Activated CD8-positive, alpha-beta memory T cell treated with anti-CD3 and anti-CD28 coated beads, Interleukin-2, amount 50 U/mL, for 1 hour (primary cell): Measurements from ENCODE around the gene CEP97.
"Not testable (repeated sequence)": the region's sequence is repeated elsewhere in the genome, so short reads cannot be mapped to it uniquely, and the experiment has no call there.

ENCODE experiments used
- DNase-seq: peaks from one replicate; pipeline ENCODE4 v3.0.0-alpha.2; 2020; ENCODE audit errors: extremely low read depth

Gene CEP97

DNA sequence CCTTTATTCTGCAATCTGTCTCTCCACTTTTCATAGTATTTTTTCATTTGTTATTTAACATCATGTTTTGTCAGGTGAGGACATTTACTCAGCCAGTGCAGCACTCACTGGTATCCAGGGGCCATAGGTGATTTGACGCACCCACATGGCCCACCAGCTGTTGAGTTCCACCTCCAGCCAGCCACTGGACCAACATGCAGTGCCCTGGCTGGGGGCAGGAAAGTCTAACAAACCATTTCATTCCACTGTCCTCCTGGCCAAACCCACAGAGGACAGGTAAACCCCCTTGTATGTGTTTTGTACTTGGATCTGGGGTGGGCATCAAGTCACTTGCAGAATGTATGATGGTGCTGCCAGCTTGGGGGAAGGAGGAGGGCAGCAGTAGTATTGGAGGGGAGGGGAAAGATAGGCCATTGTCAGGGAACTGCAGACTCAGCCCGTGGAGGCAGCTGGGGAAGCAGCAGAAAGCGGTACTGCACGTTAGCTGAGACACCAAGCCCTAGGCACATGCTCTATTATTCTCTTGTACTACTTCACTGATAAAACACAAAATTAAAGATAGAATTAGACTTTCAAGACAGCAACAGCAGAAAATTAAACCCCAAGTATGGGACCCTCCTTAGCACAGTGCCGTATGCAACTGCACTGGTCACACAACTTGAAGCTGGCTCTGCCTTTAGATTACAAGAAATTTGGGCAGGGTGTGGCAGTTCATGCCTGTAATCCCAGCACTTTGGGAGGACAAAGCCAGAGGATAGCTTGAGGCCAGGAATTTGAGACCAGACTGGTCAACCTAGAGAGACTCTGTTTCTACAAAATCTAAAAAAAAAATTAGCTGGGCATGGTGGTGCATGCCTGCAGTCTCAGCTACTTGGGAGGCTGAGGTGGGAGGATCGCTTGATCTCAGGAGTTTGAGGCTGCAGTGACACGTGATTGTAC is 22.4 kb upstream of the CEP97 start:
- DNase-seq = no peak

DNA sequence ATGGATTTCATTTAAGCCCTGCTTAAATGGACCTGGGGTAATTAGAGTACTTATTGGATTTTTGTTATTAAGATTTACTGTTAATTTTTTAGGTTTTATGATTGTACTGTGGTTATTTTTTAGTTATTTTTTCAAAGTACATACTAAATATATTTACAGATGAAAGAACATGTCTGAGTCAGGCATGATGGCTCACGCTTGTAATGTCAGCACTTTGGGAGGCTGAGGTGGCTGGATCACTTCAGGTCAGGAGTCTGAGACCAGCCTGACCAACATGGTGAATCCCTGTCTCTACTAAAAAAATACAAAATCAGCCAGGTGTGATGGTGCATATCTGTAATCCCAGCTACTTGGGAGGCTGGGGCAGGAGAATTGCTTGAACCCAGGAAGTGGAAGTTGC is 21.7 kb upstream of the CEP97 start:
- no peak for DNase-seq

GRCh38 chr3:101703169-101703568 is 21.2 kb upstream of the CEP97 start:
- DNase-seq = no peak

GRCh38 chr3:101704639-101705038 is 19.8 kb upstream of the CEP97 start:
- DNase-seq = not testable (repeated sequence)

- no peak for DNase-seq
Observed at GRCh38 chr3:101709126-101709525, 15.3 kb upstream of the CEP97 start.

DNA sequence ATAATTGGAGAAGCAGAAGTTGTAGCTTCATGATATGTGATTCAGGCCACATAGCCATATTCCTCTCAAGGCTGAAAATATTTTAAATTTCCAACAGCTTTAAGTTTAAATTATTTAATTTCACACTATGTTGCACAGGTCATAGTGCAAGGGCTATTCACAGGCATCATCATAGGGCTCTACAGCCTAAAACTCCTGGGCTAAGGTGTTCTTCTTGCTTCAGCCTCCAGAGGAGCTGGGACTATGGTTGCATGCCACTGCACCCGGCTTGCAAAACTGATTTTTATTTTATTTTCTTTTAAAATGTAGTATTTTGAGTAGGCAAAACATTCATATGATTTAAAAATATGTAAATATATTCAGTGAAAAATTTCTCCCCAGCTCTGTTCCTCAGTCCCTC is 6.0 kb upstream of the CEP97 start:
- DNase-seq = no peak

DNA sequence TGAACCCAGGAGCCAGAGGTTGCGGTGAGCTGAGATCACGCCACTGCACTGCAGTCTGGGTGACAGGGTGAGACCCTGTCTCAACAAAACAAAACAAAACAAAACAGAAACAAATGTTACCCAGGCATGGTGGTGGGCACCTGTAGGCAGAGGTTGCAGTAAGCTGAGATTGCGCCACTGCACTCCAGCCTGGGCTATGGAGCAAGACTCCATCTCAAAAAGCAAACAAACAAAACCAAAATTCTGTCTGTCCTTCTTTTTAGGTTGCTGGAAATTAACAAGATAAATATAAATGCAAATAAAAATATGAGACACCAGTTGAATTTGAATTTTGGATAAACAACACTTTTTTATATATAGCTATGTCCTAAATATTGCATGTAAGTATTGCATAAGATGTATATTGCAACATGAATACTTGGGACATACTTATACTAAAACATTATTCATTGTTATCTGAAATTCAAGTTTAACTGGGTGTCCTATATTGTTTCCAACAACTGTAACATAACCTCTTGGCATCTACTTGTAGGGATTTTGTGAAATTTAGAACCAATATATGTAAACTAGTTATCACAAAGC is 4.7 kb upstream of the CEP97 start:
- DNase-seq = no peak

GRCh38 chr3:101720851-101721840 is 3.3 kb upstream of the CEP97 start:
- DNase-seq = no peak

DNA sequence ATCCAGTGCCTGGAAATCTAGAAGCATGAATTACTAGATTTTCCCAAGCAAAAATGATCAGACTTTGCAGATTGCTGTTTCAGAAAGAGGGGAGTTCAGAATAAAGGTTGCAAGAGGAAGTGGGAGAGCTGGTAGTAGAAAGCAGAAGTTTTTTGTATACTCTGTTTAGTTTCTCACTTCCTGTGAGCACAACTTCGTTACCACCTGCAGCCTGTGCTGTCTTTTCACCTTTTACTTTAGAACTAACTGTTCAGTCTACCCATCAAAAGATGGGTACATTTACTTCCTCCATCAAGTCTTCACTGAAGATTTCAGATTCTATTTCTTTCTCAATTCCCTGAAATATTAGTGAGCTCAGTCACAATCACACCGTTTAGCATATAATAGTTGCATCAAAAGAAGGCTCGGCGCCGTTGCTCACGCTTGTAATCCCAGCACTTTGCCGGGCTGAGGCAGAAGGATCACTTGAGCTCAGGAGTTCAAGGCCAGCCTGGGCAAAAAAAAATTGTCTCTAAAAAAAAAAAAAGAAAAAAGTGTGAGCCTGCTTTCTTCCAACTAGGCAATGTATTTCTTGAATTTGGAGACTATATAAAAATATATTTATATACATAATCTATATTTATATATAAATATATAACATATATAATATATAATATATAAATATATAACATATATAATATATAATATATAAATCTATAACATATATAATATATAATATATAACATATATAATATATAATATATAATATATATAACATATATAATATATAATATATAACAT is 1.8 kb upstream of the CEP97 start:
- no peak for DNase-seq

DNA sequence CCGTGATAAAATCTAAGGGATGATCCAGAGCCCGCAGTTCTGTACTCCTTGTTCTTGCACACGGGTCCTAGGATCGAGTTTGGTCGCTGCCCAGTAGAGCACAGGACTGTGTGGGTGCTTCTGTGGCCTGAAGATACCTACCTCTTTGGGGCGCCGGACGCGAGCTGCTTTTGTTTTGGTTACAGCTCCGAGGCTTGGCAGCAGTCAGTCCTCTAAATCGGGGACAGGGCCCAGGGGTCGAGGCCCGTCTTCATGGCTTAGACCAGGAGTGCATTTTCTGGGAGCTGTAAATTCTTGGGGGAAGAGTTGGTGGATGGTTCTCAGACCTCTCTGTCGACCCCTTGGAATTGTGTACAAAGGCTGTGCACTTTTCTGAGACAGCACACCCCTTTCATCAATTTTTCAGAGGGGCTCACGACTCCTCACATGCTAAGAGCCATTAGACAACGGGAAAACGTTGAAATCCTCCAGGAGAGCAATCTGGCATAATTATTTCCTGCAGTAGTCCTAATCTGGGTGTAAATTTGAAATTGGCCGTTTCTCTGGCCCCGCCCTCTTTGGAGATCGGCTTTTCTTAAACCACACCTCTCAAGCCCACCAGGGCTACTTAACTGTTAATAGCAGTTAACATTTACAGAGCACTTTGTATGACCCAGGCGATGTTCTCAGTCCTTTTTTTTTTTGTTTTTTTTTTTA is 928 bp downstream of the CEP97 start:
- DNase-seq = no peak

- no peak for DNase-seq
Observed at GRCh38 chr3:101725890-101726275, 1.5 kb downstream of the CEP97 start.

DNA sequence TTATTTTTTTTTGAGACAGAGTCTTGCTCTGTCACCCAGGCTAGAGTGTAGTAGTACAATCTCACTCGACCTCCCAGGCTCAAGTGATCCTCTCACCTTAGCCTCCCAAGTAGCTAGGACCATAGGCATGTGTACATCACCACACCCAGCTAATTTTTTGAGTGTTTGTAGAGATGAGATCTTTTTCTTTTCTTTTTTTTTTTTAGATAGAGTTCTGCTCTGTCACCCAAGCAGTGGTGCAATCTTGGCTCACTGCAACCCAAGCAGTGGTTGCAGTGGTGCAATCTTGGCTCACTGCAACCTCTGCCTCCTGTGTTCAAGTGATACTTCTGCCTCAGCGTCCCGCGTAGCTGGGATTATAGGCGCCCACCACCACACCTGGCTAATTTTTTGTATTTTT is 5.2 kb downstream of the CEP97 start:
- no peak for DNase-seq

DNA sequence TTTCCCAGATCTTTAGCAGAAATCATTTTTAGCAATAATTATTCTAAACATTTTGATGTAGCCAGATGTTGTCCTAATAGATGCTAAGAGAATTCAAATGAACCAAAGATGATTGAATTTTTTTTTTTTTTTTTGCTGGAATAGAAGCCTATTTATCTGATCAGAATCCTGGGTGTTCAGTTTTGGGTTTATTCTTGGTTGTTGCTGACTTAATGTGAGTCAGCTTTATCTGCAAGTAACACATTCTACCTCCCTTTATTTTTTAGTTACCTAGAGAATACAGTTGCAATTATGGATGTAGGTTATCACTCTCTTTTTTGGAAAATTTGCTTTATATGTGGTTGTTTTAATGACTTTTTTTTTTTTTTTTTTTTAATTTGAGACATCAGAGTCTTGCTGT is 6.4 kb downstream of the CEP97 start:
- DNase-seq = no peak

- DNase-seq = no peak
Observed at GRCh38 chr3:101732240-101732641, 7.8 kb downstream of the CEP97 start.

- DNase-seq = no peak
Observed at GRCh38 chr3:101735833-101736232, 11.4 kb downstream of the CEP97 start.

DNA sequence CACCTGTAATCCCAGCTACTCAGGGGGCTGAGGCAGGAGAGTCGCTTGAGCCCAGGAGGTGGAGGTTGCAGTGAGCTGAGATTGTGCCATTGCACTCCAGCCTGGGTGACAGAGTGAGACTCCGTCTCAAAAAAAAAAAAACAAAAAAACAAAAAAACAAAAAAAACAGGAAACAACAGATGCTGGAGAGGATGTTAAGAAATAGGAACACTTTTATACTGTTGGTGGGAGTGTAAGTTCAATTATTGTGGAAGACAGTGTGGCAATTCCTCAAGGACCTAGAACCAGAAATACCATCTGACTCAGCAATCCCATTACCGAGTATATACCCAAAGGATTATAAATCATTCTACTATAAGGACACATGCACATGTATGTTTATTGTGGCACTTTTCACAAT is 17.5 kb downstream of the CEP97 start:
- not testable (repeated sequence) for DNase-seq

GRCh38 chr3:101744811-101745210 is 20.4 kb downstream of the CEP97 start:
- no peak for DNase-seq

- not testable (repeated sequence) for DNase-seq
Observed at GRCh38 chr3:101745934-101746333, 21.5 kb downstream of the CEP97 start.

DNA sequence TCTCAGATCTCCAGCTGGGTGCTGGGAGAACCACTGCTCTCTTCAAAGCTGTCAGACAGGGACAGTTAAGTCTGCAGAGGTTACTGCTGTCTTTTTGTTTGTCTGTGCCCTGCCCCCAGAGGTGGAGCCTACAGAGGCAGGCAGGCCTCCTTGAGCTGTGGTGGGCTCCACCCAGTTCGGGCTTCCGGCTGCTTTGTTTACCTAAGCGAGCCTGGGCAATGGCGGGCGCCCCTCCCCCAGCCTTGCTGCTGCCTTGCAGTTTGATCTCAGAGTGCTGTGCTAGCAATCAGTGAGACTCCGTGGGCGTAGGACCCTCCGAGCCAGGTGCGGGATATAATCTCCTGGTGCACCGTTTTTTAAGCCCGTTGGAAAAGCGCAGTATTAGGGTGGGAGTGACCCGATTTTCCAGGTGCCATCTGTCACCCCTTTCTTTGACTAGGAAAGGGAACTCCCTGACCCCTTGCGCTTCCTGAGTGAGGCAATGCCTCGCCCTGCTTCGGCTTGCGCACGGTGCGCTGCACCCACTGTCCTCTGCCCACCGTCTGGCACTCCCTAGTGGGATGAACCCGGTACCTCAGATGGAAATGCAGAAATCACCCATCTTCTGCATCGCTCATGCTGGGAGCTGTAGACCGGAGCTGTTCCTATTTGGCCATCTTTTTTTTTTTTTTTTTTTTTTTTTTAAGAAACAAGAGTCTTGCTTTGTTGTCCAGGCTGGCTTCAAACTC is 29.1 kb downstream of the CEP97 start:
- DNase-seq = not testable (repeated sequence)

DNA sequence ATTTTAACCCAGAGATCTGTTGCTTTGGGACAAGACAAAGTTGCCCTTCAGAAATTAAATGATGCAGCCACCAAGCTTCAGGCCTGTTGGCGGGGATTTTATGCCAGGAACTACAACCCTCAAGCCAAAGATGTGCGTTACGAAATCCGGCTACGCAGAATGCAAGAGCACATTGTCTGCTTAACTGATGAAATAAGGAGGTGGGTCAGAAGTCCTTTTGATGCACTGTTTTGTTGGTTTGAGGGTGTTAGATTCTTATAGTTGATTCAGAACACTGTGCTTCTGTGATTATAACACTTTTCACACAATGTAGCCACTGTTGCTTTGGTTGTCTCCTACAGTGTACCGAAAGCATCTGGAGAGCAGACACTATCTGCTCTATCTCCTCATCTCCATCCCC is 33.8 kb downstream of the CEP97 start:
- no peak for DNase-seq
